GM18502 (cell line): Measurements from ENCODE around the gene SV2C.

Experiments used
- ATAC-seq: cut with Tn5 transposase; IDR thresholded peaks from one replicate; pipeline ENCODE4 v1.9.1; 2021; ENCODE audit warnings: mild to moderate bottlenecking; ENCODE audit not compliant: unreplicated experiment, poor library complexity

SV2C gene

DNA sequence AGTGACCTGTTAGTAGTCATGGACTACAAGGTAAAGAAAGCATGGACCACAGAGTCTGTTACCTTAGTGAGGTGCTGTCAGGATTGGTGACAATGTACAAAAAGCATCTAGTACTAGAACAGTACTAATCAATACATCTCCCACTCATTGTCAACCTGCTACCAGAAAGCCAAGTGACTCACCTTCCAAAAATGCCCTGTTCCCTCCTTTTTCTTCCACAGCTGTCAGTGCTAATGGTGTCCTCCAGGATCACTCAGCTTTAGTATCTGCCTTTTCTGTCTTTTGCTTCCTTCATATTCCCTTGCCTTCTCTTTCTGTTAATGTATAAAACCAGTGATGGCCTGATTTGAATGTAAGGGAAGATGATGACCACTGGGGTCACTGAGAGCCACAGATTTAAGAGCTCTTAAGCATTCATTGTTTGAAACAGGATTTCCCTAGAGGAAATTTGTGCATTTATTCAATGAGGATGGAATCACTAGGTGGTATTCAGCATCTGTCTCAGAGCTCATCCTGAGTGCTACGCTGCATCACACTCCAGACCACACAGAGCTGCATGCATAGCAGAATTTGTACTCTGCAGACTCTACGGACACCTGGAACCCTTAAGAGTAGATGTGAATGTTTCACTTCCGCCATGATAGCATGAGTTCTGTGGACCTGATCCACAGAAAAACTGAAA, 71.0 kb downstream of the SV2C start:
- no peak for ATAC-seq

DNA sequence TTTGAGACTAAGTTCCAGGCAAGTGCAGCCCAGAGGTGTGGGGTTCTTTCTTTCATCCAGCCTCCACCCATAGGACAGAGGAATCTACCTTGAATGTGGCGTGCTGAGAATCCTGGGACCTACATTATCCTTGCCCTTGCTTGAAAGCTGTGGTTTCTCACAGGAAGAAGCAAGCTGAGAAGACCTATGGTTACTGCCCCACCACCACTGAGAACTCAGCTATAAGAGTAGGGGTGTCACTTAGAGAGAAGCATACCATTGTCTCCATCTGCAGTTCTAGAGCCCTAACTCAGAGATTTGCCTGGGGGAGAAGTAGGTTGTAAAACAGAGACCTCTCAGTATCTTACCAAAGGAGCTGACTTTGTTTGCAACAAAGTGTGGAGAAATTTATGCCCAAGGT, 72.4 kb downstream of the SV2C start:
- ATAC-seq = no peak

DNA sequence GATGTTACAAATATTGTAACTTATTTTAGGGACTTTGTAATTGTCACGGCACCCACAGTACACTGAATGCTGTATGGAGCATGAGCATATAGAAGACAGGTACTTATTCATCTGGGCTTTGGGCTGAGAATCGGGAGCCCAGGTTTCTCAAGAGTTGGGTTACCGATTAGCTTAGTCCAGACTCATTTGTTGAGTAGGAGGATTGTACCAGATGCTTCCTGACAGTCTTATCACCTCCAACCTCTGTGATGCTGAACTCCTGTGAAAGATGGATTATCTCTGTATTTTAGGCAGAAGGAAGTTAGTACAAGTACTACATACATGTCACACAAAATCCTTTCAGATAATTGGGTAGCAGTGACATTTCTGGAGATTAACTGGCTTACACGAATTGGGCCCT, 79.2 kb downstream of the SV2C start:
- no peak for ATAC-seq

DNA sequence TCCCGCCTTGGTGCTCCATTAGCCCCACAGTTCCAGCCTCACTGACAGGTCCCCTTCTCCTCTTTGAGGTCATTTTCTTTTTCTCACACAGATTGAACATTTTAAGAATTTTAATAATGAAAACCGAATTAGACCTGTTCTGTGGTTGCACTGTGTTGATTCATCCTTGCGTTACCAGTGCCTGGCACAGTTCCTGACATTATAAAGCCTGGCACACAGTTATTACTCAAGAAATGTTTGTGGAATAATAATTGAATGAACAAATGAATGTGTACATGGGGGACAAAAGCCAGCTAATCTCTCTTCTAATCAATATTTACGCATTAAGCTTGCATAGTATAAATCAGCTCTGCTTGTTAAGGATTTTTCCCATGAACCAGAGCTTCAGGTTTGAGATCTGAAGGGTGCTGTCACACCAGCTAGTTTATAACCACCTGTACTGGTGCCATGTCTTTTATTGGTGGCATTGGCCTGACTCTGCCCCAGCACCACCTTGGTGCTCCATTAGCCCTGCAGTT, 80.0 kb downstream of the SV2C start:
- ATAC-seq = no peak

DNA sequence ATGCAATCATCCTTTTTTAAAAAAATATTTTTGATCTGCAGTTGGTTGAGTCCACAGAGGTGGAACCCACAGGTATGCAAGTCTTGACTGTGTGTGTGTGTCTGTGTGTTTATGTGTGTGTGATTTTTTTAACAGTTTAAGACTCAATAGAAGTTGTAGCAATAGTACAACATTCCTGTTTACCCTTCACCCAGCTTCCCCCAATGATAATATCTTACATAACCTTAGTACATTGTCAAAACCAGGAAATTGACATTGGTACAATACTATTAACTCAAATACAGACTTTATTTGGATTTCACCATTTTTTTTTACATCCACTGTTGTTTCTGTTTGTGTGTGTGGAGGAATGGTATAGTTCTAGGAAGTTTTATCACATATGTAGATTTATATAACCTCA, 81.8 kb downstream of the SV2C start:
- ATAC-seq = no peak

DNA sequence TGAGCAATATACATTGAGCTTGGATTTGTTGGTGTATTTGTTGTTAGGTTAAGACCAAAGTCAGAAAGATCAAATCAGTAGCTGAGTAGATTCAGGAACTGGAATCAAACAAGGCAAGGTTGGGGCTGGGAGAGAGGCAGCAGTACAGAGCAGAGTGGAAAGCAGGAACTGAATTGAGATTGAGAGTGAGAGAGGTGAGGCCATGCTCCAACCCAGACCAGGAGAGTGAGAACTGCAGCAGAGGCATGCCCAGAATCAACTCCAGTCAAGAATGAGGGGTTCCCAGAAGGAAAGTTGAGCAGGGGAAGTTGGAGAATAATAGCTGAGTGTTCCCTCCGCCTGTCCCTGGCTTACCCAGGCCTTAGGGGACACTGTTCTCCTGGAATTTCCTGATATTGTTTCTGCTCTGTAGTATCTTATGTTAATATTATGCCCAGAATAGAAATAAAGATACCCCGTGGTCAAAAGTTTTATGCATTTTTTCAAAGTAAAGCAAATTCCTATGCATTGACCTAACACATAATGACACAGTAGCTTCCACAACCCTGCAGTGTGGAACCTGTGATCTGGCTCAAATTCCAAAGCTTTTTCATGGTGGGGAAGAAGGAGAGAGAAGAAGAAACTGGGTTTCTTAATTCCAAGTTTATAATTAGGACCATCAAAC, 82.7 kb downstream of the SV2C start:
- ATAC-seq = no peak

DNA sequence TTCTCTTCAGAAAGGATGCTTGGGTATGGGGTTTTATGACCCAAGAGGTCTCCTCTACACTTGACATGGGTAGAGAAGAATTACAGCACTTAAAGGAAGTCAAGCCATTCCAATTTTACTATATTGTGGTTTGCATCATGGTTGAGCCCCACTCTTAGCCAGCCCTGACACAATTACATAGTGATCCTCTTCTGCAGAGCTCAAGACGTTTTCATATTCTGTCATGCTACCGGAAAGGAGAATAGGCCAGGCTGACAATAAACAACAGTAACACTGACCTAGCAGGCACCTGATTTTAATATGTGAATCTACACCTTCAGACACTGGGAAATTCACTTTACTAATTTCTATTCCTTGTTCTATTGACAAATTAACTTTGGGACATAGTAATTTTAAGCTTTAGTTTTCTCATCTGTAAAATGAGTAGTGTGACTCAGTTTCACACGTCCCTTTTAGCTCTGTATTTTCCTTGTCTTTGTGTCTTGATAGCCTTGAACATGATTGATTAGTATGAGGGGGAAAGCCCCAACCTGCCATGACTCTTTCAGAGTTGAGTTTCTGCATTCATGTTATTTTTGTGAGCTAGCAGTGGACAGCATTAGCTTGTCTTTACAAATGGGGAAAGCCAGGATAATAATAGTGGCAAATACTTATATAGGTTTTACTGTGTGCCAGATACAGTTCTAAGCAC, 83.8 kb downstream of the SV2C start:
- no peak for ATAC-seq

DNA sequence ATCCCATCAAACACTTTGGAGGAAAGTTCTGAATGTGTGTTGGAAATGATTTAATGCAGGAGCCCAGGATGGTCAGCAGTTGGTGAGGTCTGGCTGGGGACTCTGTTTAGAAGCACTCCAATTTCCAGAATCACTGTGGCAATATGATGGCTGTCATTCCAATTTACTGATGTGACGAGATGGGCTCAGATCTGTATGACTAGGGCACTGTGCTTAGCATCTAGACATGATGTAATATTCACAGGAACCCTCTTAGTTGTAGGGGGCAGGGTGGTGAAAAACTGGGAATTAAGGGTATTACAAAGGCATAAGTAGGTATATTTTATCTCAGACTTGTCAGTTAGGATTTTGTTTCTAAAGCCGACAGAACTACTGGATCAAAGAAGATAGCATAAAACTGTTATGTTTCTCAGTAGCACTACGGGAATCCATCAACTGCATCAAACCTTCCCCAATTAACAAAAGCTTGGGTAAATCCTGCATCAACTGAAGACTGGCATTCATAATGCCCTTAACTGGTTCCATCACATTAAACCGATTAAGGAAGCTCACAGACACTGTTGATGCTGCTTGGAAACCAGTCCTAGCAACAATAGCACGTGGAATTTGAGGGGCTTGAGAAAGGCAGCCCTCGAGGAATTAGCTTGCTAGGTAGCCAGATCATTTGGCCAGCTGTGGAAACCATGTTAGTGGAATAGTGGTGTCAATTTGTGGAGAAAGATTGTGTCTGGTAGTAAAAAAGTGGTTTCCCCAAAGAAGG, 86.1 kb downstream of the SV2C start:
- no peak for ATAC-seq

DNA sequence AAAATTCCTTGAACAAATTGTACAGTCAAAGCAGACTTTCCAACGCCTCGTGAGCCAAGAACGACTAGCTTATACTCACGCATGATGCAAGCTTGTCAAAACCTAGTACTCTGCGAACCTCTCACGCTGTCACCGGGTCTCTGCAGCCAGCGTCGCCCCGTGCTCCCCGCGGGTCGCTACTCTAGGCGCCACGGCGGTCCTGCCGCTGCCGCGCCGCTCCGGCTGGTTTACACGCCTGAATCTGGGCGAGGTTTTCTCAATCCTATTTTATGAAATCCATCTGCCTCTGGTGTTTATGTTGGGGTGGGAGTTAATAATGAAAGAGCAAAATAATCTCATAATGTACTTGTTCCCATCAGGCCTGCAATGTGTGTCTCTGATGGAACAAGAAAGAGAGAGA, 90.9 kb downstream of the SV2C start:
- ATAC-seq = no peak

DNA sequence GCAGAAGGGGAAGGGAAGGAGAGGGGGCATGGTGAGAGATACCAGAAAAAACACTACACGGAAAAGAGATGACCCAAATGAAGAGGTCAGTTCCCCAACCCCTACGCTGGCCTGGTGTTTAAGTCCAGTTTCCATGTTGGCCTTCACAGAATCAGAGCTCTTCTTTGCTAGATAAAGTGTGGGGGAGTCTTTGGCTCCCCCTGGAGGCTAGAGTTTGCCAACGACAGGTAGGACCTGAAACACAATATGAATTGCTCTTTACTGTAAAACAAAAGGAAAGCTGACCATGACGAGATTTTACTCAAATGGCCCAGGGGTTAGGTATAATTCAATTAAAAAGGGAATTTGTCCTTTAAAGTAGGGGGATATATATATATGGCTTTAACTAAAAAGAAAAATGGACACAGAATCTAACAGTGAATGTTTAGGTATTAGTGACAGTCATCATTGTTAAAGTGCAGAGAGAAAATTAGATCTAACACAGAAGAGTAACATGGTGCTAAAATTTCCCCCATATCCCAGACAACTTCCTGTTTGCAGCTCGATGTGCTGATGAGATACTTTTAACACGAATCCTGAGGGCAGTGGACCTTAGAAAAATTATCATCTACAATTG, 92.0 kb downstream of the SV2C start:
- ATAC-seq = no peak

DNA sequence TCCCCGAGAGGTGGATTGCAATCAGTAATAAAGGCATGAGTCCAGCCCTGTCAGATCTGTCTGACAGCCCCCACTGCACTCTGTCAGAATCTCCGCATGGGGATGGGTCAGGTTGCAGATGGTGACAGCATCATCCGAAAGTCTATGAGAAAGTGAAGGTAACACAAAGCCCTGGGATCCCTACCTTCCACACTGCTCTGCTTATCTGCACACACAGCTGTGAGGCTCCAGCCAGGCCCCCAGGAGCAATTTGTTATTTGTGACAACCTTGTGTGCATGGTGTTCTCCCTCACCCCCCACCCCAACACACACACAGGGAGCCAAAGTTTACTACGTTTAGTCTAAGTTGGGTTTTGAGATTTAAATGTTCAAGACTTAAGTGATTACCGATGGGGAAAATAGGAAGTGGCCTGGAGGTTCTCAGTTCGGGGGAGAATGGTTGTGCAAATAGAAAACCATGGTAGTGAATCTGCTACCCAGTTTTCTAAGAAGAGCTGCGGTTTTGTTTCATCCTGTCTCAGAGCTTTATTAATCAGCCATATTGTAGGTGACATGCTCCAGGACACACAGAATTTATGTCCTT, 92.7 kb downstream of the SV2C start:
- ATAC-seq = peak; percentile 80

DNA sequence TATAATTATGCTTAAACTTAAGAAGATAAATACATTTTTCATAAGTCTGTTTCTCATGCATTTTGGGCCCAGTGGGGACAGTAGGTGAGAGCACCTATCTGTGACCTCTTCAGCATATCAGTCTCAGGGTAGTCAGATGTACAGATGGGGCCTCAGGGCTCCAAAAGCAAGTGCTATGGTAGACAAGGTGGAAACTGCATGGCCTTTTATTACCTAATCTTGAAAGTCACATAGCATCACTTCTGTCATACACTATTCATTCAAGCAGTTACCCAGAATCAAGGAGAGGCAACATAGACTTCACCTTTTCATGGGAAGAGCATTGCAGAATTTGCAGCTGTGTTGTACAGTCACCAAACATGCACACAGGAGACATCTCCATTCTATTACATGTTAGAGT, 94.8 kb downstream of the SV2C start:
- no peak for ATAC-seq

DNA sequence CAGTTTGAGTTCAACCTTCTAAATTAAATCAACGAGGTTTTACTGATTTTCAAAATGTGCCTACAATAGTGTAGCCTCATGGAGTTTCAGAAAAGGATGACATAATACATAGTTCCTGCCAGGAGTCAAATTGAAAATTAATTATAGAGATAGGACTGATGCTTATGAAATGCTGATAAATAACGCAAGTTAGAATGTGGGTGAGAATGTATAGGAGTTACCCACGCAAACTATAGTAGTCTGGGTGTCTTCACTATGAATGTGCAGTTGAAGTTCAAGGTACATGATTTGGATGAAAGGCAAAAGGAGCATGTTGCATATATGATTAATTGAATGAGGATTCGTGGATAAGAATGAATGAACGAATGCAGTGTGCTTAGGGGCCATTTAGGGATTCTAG, 95.7 kb downstream of the SV2C start:
- no peak for ATAC-seq

DNA sequence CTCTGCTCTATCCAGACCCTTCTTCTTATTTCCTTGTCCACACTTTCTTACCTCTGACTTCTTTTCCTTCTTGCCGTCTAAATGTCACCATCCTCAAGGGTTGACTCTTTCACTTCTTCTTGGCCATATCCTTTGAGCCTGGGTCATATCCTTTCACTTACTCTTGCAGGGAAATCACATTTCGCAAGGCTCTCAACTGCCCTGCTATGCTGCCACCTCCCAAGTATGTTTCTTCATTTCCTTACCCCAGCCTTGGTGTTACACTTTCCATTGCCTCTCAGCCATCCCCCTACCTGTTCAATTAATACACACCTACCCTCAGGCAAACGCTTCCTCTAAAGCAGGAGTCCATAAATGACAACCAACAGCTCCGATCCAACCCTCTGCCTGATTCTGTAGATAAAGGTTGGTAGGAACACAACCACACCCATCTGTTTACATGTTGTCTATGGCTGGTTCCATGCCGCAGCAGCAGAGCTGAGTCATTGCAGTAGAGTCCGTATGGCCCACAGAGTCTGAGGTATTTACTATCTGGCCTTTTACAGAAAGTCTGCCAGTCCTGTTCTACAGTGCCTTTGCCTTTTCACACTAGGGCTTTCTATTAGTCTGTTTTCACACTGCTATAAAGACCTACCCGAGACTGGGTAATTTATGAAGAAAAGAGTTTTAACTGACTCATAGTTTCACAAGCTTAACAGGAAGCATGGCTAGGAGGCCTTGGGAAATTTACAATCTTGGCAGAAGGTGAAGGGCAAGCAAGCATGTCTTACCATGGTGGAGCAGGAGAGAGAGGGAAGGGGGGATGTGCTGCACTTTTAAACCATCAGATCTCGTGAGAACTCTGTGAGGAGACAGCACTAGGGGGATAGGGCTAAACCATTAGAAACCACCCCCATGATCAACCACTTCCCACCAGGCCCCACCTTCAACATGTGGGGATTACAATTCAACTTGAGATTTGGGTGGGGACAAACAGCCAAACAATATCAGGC, 97.9 kb downstream of the SV2C start:
- no peak for ATAC-seq

DNA sequence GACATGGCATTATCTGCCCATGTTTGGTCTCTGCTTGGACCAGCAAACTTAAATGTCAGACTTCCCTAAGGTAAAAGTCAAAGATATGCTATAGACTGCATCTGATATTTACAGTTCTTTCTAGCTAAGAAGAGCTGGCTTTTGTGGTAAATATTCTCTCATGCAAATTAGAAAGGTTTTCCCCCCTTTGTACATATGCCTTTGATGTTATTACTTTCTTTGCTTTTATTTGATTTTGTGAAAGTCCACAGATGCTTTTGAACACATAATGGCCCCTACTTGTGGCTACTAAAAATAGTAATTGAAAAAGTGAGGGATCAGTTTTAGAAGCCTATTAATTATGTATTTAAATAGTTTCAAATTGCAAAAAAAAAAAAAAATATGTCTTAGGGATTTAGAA, 104.2 kb downstream of the SV2C start:
- ATAC-seq = no peak

DNA sequence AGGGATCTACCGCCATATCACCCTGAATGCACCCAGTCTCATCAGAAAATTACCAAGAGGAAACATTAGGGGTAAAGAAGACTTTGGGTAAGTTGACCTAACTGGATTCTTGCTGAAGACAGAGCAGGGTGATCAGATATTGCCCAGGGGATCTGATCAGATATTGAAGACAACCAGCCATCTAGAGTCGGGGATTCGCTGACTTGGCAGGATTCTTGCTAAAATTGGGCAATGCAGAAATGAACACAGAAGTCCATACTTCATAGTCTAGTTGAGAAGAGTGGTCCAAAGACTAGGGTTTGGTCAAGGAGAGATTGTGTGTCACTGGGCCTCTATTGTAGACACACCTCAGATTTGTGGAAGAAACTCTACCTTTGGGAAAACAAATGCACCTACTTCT, 107.2 kb downstream of the SV2C start:
- ATAC-seq = no peak

DNA sequence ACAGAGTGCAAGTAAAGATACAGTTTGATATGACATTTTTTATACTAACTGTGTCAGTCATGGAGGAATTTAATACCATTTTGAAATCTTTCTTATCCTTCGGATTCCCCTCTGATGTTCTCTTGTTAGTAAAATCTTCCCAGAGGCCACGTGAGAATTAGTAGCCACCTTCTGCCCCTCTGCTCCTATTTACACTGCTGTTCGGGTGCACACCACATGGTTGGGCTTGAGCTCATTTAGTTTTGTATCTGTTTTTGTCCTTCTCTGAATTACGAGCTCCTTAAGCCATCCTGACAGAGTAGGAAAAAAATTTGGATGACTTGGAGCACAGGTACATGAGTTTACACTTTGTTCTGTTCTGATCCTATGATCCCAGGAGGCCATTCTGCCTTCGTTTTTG, 109.7 kb downstream of the SV2C start:
- no peak for ATAC-seq

DNA sequence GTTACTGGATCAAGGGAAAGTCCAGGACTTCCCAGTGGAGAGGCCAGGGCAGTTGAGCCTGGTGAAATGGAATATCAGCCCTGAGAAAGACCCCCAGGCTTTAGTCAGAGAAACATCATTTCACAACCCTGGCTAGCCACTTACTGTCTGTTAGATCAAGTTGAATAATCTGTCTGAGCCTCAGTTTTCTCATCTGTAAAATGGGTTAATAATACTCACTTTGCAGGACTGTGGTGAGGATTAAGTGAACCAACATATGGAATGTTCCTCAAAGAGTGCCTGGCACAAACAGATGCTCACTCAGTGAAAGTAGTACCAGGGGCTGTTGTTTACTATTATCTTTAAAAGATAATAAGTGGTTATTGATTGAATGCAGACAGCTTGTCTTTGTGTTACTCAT, 110.5 kb downstream of the SV2C start:
- ATAC-seq = no peak

DNA sequence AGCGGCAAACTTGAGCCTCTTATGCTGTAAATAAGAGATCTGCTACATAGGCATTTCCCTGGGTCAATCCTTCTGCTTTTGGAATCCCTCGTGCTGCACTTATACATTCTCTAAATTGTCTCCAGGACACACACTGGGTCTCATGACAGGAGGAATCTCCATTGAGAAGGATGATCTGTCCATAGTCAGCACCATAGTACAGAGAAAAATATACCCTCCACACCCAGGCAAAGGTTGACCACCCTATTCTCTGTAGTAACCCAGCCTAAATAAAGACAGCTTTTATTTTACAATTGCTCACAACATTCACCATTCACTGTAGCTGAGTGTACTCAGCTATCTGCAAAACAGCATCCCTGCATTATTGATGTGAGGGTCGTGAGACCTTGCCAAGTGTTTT, 111.2 kb downstream of the SV2C start:
- ATAC-seq = no peak
